ENCODE results near the gene PRKRIP1.
A peak's percentile ranks its signal among the peaks of the same experiment; 100 is the strongest.

PRKRIP1 gene

GRCh38 chr7:102456327-102456726, 60.2 kb downstream of the PRKRIP1 start (continued):
- TF ChIP-seq ZNF280D (tag by site-specific recombination; IDR thresholded peaks at IDR 0.05) (no peak), ZNF239 (tag by site-specific recombination; IDR thresholded peaks at IDR 0.05) (no peak), KLF7 (tag by site-specific recombination; IDR thresholded peaks at IDR 0.05; ENCODE audit: borderline replicate concordance) (no peak), ZNF548 (tag by site-specific recombination; IDR thresholded peaks at IDR 0.05) (no peak), SALL2 (tag by site-specific recombination; IDR thresholded peaks at IDR 0.05; ENCODE audit: borderline replicate concordance) (no peak), ZNF398 (tag by site-specific recombination; IDR thresholded peaks at IDR 0.05) (no peak), ZNF449 (tag by site-specific recombination; IDR thresholded peaks at IDR 0.05) (no peak), ZNF571 (tag by site-specific recombination; IDR thresholded peaks at IDR 0.05) (no peak), ZNF747 (tag by site-specific recombination; IDR thresholded peaks at IDR 0.05) (no peak), ZIC2 (tag by site-specific recombination; IDR thresholded peaks at IDR 0.05) (no peak), ZNF791 (tag by site-specific recombination; IDR thresholded peaks at IDR 0.05) (no peak), ZNF629 (tag by site-specific recombination; IDR thresholded peaks at IDR 0.05) (peak; percentile 62), ZNF211 (tag by site-specific recombination; IDR thresholded peaks at IDR 0.05; ENCODE audit: low read depth) (no peak), ZSCAN5A (tag by site-specific recombination; IDR thresholded peaks at IDR 0.05) (no peak), PRDM10 (tag by site-specific recombination; IDR thresholded peaks at IDR 0.05) (peak; percentile 32), TSHZ1 (tag by site-specific recombination; IDR thresholded peaks at IDR 0.05; ENCODE audit: borderline replicate concordance) (no peak), HIC1 (tag by site-specific recombination; IDR thresholded peaks at IDR 0.05) (peak; percentile 75), ZNF19 (tag by site-specific recombination; IDR thresholded peaks at IDR 0.05; ENCODE audit: low read depth) (no peak), ZNF148 (tag by site-specific recombination; IDR thresholded peaks at IDR 0.05; ENCODE audit: borderline replicate concordance) (no peak)
